Measurements from ENCODE around the gene RGPD8. TPM values are rescaled to one million over a fixed set of nuclear protein-coding genes. Genes with fewer than 3 reads are reported as not detected.

Gene RGPD8
- total RNA-seq, 6 experiments from 2014 or later = 4.1 to 6.6 (median 5.5) TPM

GRCh38 chr2:112481050-112481527 lies 47.6 kb upstream of the RGPD8 start:
- Mint-ChIP-seq H3K27ac (peak overlapping the region; percentile 78), H3K9me3 (no peaks in the 10 kb centered on the region), H3K4me1 (ENCODE audit: low read depth) (peaks cover 35% of the 10 kb centered on the region), H3K36me3 (ENCODE audit: low read depth) (peaks cover 13% of the 10 kb centered on the region), H3K27me3 (ENCODE audit: insufficient read depth) (no peaks in the 10 kb centered on the region; the same call in 1 of the 2 replicates), H3K4me3 (peak overlapping the region; percentile 88)
- peak; percentile 80 for TF ChIP-seq CTCF (IDR thresholded peaks at IDR 0.05)
- DNase-seq = peak; percentile 83

GRCh38 chr2:112480530-112481049 lies 47.1 kb upstream of the RGPD8 start:
- no peaks in the 10 kb centered on the region; the same call in 1 of the 2 replicates for H3K27me3 Mint-ChIP-seq (ENCODE audit: insufficient read depth)
- no peak for DNase-seq
- peak overlapping the region; percentile 6; the same call in 1 of the 2 replicates for H3K27ac Mint-ChIP-seq

GRCh38 chr2:112476434-112476833 lies 43.0 kb upstream of the RGPD8 start:
- Mint-ChIP-seq H3K4me3 (no peak overlapping the region), H3K36me3 (ENCODE audit: low read depth) (no peaks in the 10 kb centered on the region), H3K4me1 (ENCODE audit: low read depth) (peaks cover 28% of the 10 kb centered on the region), H3K27ac (no peak overlapping the region), H3K27me3 (ENCODE audit: insufficient read depth) (peaks cover 1% of the 10 kb centered on the region), H3K9me3 (no peaks in the 10 kb centered on the region)
- DNase-seq = no peak
- no peak for TF ChIP-seq CTCF (IDR thresholded peaks at IDR 0.05)

More at GRCh38 chr2:112480530-112481049, 47.1 kb upstream of the RGPD8 start:
- peaks cover 35% of the 10 kb centered on the region for H3K4me1 Mint-ChIP-seq (ENCODE audit: low read depth)
- peaks cover 11% of the 10 kb centered on the region for H3K36me3 Mint-ChIP-seq (ENCODE audit: low read depth)
- no peak for TF ChIP-seq CTCF (IDR thresholded peaks at IDR 0.05)
- peak overlapping the region; percentile 88 for H3K4me3 Mint-ChIP-seq
- no peaks in the 10 kb centered on the region for H3K9me3 Mint-ChIP-seq

- DNase-seq = peak; percentile 49
- Mint-ChIP-seq H3K27me3 (ENCODE audit: insufficient read depth) (peaks cover 1% of the 10 kb centered on the region; the same call in 1 of the 2 replicates), H3K9me3 (no peaks in the 10 kb centered on the region), H3K4me1 (ENCODE audit: low read depth) (peaks cover 15% of the 10 kb centered on the region), H3K27ac (no peak overlapping the region), H3K4me3 (no peak overlapping the region), H3K36me3 (ENCODE audit: low read depth) (no peaks in the 10 kb centered on the region)
- no peak for TF ChIP-seq CTCF (IDR thresholded peaks at IDR 0.05)
Measured at GRCh38 chr2:112474844-112475486, 41.5 kb upstream of the RGPD8 start.

- no peaks in the 10 kb centered on the region; the same call in 1 of the 2 replicates for H3K9me3 Mint-ChIP-seq
- no peak for DNase-seq
- H3K4me1 Mint-ChIP-seq (ENCODE audit: low read depth) = peaks cover 15% of the 10 kb centered on the region
- TF ChIP-seq CTCF (IDR thresholded peaks at IDR 0.05) = no peak
- no peak overlapping the region for H3K27ac Mint-ChIP-seq
- H3K36me3 Mint-ChIP-seq (ENCODE audit: low read depth) = 0 out of 2 replicates have a peak, but pooled peaks cover 4% of the 10 kb centered on the region
- no peak overlapping the region for H3K4me3 Mint-ChIP-seq
- H3K27me3 Mint-ChIP-seq (ENCODE audit: insufficient read depth) = peaks cover 11% of the 10 kb centered on the region
Measured at GRCh38 chr2:112472547-112473263, 39.3 kb upstream of the RGPD8 start.

Measured in HFFc6 (cell line).